ENCODE data around the gene GPR146.

DNA sequence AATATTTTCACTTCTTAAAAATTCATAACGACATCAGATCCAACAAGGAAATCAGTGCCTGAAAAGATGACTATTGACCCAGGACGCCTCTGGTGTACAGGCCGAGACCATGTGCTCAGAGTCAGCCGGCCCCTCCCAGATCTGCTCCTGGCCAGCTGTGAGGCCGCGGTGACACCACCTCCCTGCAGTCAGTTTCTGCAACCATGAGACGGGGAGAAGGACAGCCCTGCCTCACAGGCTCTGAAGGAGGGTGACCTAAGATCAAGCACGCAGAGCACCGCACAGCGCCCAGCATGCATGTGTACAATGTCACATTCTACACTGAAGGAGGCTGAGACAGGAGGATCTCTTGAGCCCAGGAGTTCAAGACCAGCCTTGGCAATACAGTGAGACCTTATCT lies 40.9 kb downstream of the GPR146 start:
- TF ChIP-seq POLR2AphosphoS5 (IDR thresholded peaks at IDR 0.05) (no peak), EP300 (IDR thresholded peaks at IDR 0.05) (no peak)
- TF ChIP-seq, protein P1, sequence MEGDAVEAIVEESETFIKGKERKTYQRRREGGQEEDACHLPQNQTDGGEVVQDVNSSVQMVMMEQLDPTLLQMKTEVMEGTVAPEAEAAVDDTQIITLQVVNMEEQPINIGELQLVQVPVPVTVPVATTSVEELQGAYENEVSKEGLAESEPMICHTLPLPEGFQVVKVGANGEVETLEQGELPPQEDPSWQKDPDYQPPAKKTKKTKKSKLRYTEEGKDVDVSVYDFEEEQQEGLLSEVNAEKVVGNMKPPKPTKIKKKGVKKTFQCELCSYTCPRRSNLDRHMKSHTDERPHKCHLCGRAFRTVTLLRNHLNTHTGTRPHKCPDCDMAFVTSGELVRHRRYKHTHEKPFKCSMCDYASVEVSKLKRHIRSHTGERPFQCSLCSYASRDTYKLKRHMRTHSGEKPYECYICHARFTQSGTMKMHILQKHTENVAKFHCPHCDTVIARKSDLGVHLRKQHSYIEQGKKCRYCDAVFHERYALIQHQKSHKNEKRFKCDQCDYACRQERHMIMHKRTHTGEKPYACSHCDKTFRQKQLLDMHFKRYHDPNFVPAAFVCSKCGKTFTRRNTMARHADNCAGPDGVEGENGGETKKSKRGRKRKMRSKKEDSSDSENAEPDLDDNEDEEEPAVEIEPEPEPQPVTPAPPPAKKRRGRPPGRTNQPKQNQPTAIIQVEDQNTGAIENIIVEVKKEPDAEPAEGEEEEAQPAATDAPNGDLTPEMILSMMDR (IDR thresholded peaks at IDR 0.05), result no peak

Data from esophagus muscularis mucosa (tissue), 4 donors.